GM21786 (cell line): ENCODE data around the gene CABP4.

Source experiments
- ATAC-seq: cut with Tn5 transposase; IDR thresholded peaks from one replicate; pipeline ENCODE4 v1.9.1; 2021; ENCODE audit not compliant: unreplicated experiment

CABP4 gene

GRCh38 chr11:67435031-67435726 lies 20.0 kb upstream of the CABP4 start:
- no peak for ATAC-seq

GRCh38 chr11:67435727-67436458 lies 19.3 kb upstream of the CABP4 start:
- ATAC-seq = no peak

GRCh38 chr11:67436459-67437081 lies 18.6 kb upstream of the CABP4 start:
- peak; percentile 38 for ATAC-seq

GRCh38 chr11:67437082-67437808 lies 17.9 kb upstream of the CABP4 start, which contains the start of gene PTPRCAP:
TSS of gene PTPRCAP (minus strand) at chr11:67437682. CDS start at chr11:67437619, 63 bp downstream.
- ATAC-seq = no peak

DNA sequence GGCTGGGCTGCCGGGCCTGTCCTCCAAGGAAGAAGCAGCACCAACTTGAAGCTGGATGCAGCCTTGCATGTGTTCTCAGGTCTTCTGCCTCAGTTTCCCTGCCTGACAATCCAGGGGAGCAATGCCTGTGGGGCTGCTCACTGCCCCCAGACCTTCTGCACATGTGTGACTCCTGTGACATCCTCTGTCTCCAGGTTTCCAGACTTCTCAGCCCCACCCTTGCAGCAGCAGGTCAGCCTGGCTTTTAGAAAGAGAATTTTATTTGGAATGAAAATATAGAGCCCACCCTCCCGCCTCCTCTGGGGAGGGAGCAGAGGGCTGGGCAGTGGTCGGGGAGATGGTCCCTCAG lies 17.4 kb upstream of the CABP4 start:
- no peak for ATAC-seq

- ATAC-seq = no peak
Observed at GRCh38 chr11:67438158-67438902, 16.8 kb upstream of the CABP4 start.

GRCh38 chr11:67439321-67440228 lies 15.6 kb upstream of the CABP4 start:
- no peak for ATAC-seq

GRCh38 chr11:67440229-67441097 lies 14.7 kb upstream of the CABP4 start:
- ATAC-seq = no peak

GRCh38 chr11:67441098-67441563 lies 14.0 kb upstream of the CABP4 start:
- ATAC-seq = no peak

DNA sequence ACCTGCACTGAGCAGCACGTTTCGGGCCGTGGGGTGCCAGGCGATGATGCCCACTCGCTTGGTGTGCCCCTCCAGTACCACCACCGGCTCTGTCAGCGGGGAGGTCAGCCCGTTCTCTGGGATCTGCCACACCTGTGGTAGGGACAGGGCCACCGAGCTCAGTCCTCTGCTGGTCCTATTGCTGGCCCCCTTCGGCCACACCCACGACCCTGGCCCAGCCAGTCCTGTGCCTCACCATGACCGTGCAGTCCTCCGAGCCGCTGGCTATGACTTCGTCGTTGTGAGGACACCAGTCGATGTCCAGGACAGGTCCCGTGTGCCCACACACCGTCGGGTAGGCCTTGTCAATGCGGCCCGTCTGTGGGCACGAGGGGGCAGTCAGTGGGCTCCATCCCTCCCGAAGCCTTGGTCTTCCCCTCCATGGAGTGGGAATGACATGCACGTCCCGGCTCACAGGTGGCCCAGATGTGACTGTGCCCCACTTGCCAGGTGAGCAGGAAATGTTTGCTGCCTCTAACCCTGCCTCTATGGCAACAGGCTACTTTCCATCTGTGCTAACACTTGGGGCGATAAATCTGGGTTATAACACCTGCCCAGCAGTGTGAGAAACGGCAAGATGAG lies 13.3 kb upstream of the CABP4 start:
- no peak for ATAC-seq

- no peak for ATAC-seq
Observed at GRCh38 chr11:67442504-67443404, 12.4 kb upstream of the CABP4 start.

DNA sequence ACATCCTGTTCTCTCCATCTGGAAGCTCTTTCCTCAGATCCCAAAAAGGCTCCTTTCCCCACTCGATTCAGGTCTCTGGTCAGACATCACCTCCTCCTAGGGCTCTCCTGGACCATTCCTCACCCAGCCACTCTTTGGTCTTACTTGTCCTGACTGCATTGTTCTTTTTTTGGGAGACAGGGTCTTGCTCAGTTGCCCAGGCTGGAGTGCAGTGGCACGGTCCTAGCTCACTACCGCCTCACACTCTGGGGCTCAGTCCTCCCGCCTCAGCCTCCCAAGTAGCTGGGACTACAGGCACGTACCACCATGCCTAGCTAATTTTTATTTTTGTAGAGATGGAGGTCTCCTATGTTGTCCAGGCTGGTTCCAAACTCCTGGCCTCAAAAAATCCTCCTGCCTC lies 9.6 kb upstream of the CABP4 start:
- ATAC-seq = no peak

DNA sequence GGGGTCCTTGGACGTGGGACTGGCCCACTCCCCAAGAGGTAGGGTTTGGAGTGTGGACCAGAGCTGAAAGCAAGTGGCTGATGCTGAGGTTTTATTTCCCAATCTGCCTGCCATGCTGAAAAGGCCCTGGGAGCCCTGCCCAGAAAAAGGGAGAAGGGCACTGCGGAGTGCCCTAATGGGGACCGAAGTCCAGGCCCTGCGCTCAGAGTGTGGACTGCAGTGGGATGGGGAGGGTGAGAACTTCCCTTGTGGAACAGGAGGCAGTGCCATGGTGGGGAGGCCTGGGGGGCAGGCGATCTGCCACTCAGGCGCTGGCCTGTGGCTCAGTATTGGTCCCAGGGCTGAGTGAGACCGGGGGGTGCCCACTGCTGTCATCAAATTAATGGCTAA lies 6.9 kb upstream of the CABP4 start:
- ATAC-seq = no peak

DNA sequence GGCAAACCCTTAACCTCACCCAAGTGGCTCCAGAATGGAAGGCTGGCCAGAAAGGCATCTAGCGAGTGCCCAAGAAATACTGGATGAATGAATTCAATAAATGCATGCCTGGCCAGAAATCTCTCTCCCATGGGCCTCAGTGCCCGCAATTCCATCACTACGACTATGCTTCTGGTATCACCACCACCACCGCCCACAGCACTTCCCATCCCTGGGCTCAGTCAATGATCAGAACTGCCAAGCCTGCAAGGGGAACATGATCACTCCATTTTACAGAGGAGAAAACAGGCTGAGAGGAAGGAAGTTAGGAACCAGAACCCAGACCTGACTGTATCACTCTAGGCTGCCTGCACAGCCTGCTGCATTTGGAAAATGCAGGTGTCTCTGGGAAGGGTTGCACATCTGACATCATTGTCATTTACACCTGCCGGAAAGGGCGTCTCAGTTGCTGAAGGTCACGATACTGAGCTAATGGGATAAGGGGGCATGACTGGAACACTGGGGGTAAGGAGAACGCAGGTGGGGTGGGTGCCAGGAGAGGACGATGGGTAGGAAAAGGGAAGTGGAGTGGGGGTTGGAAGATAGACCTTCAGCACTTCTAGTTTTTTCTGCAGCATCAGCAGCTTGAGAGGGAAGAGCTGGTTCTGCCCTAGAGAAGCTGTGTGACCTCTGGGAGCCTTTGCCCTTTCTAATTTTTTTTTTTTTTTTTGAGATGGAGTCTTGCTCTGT lies 5.9 kb upstream of the CABP4 start:
- ATAC-seq = no peak

DNA sequence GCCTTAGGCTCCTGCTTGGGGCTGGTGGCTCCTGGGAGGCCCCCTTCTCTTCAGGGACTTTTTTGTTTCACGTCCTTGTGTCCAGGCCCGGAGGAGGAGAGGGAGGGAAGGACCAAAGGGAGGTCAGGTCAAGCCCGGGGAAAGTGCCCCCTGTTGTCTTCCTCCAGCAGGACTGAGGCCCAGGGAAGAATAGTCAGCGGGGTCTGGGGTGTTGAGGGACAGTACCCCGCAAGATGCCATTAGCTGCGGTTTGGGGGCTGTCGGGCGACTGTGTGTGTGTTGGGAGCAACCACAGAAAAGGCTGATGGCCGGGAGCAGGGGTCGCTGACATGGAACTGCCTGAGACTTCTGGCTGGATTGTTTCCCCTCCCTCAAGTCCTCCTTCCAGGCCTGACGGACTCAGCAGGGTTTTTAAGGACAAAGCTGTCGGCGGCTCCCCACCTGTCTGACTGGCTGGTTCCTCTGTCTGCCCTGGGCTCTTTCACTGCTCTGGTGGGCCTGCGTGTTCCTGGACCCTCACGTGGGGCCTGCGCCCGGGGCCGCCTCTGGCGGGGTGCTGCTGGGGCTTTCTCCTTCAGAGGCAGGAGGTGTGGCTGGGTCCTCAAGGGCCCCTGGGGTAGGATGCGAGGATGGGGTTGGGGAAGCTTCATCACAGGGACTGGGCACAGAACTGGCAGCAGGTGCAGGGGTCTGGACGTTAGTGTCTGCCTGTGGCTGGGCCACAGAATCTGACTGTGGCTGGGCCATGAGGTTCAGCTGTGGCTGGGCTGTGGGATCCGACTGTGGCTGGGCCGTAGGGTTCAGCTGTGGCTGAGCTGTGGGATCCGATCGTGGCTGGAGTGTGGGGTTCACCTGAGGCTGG lies 4.1 kb upstream of the CABP4 start:
- ATAC-seq = no peak

DNA sequence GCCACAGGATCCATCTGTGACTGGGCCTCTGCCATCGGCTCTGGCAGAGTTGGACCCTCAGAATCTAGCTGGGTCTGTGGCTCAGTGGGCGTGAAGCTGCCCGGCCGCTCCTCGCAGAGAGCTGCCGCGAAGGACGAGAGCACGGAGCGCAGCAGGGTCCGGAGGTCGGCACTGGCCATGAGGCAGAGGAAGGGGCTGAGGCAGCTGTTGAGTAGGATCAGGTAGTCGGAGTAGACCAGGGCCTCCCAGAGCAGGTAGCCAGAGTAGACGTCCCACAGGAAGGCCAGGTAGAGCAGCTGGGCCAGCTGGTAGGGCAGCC lies 3.5 kb upstream of the CABP4 start:
- ATAC-seq = no peak
